Natural killer cell (primary cell): Measurements from ENCODE around the gene FIGNL2. TPM values are rescaled to one million over a fixed set of nuclear protein-coding genes. Genes with fewer than 3 reads are reported as not detected.
"Not testable (repeated sequence)": the region's sequence is repeated elsewhere in the genome, so short reads cannot be mapped to it uniquely, and the experiment has no call there.

ENCODE experiments used
- ATAC-seq, 3 donors: fragments of 150-1000 bp in 2 of 3; fragments of 200-7000 bp in 1 of 3; cut with Tn5 transposase; 1 replicate in 1 of 3; 2 replicates in 2 of 3; pipeline ENCODE4 v1.10.0; 2021; ENCODE audit warnings: mild to moderate bottlenecking in 2 of 3, moderate library complexity in 2 of 3
- DNase-seq, 2 donors: peaks; one replicate each; pipeline versions ENCODE4 v3.0.0 to v3.0.0-alpha.2; 2013 to 2021; ENCODE audit warnings: mixed read lengths in 1 of 2
- H3K27ac ChIP-seq: one replicate; pipeline ENCODE4 v1.5.1; 2013; ENCODE audit warnings: mild to moderate bottlenecking, low read length
- H3K27me3 ChIP-seq: one replicate; pipeline ENCODE4 v1.6.1; 2013; ENCODE audit warnings: low read length; ENCODE audit not compliant: control insufficient read depth, insufficient read depth
- H3K36me3 ChIP-seq: one replicate; pipeline ENCODE4 v1.6.1; 2013; ENCODE audit warnings: low read length; ENCODE audit not compliant: control insufficient read depth, insufficient read depth
- H3K4me1 ChIP-seq: one replicate; pipeline ENCODE4 v1.6.1; 2013; ENCODE audit warnings: low read length; ENCODE audit not compliant: control insufficient read depth, insufficient read depth
- H3K4me3 ChIP-seq: one replicate; pipeline ENCODE4 v1.5.1; 2013; ENCODE audit warnings: low read length
- H3K9me3 ChIP-seq: one replicate; pipeline ENCODE4 v1.6.1; 2013; ENCODE audit warnings: low read length; ENCODE audit not compliant: control insufficient read depth, insufficient read depth
- H3K27ac Mint-ChIP-seq, 2 donors: one replicate each; pipeline ENCODE4 v1.8.0; 2022; ENCODE audit warnings: mild to moderate bottlenecking in 2 of 2, mixed read lengths in 2 of 2, moderate library complexity in 1 of 2
- H3K27me3 Mint-ChIP-seq, 2 donors: one replicate each; pipeline ENCODE4 v1.8.0; 2022; ENCODE audit warnings: low read depth in 2 of 2, mixed read lengths in 2 of 2
- H3K36me3 Mint-ChIP-seq: one replicate; pipeline ENCODE4 v1.8.0; 2022; ENCODE audit warnings: mixed read lengths
- H3K4me1 Mint-ChIP-seq, 2 donors: one replicate each; pipeline ENCODE4 v1.8.0; 2022; ENCODE audit warnings: mixed read lengths in 2 of 2
- H3K4me3 Mint-ChIP-seq: one replicate; pipeline ENCODE4 v1.8.0; 2022; ENCODE audit warnings: mild to moderate bottlenecking, moderate library complexity, mixed read lengths
- H3K9me3 Mint-ChIP-seq, 2 donors: one replicate each; pipeline ENCODE4 v1.8.0; 2022; ENCODE audit warnings: mixed read lengths in 2 of 2
- CTCF ChIP-seq: fragments of 200-600 bp; IDR thresholded peaks from one replicate; pipeline ENCODE4 v1.8.0; 2022; ENCODE audit warnings: antibody characterized with exemption
- WGBS: methylation state at CpG from one replicate; pipeline ENCODE4 v1.1.7; 2013; ENCODE audit warnings: missing lambda C conversion rate; ENCODE audit not compliant: insufficient coverage; 5-methylcytosine and 5-hydroxymethylcytosine counted together
- intact Hi-C: fragments of 100-400 bp; cut with micrococcal nuclease; formaldehyde crosslinking; loops from one replicate; pipeline ENCODE4 v1.14.2; 2022
- total RNA-seq, 4 donors: library from RNA; stranded (reverse); fragments of 120-200 nt in 1 of 4; gene quantifications; one replicate each; pipeline versions ENCODE4 v1.2.3 to v1.2.4, GENCODE V29; 2013 to 2022

Gene FIGNL2
- total RNA-seq, 3 donors from 2014 or later (not counting 1 experiment from before 2014, with no cell fraction given) = 1.4 to 1.6 (median 1.5) TPM

GRCh38 chr12:51806896-51807295 is 41.6 kb downstream of the FIGNL2 start:
- intact Hi-C loops = no loop called here
- no peak overlapping the region for H3K4me3 Mint-ChIP-seq
- DNase-seq (no peak), ATAC-seq (no peak)
- H3K4me1 Mint-ChIP-seq = no peaks in the 10 kb centered on the region
- no peaks in the 10 kb centered on the region for H3K9me3 Mint-ChIP-seq
- H3K27me3 Mint-ChIP-seq = peaks cover 9 to 11% of the 10 kb centered on the region in 2 donors
- Histone ChIP-seq H3K4me3 (no peak overlapping the region), H3K27me3 (no peaks in the 10 kb centered on the region), H3K36me3 (no peaks in the 10 kb centered on the region), H3K9me3 (no peaks in the 10 kb centered on the region), H3K27ac (no peak overlapping the region), H3K4me1 (no peaks in the 10 kb centered on the region)
- 93% methylated on average over 16 of the region's 16 CpGs for WGBS
- no peak for TF ChIP-seq CTCF
- no peaks in the 10 kb centered on the region for H3K36me3 Mint-ChIP-seq
- H3K27ac Mint-ChIP-seq = no peak overlapping the region

GRCh38 chr12:51801027-51801426 is 47.5 kb downstream of the FIGNL2 start:
- H3K36me3 Mint-ChIP-seq = no peaks in the 10 kb centered on the region
- H3K27me3 Mint-ChIP-seq = no peaks in the 10 kb centered on the region
- TF ChIP-seq CTCF = no peak
- no peaks in the 10 kb centered on the region for H3K27me3 ChIP-seq
- no peaks in the 10 kb centered on the region for H3K4me1 ChIP-seq
- no peak overlapping the region for H3K27ac Mint-ChIP-seq
- H3K9me3 ChIP-seq = no peaks in the 10 kb centered on the region
- DNase-seq (no peak), ATAC-seq (no peak)
- no peaks in the 10 kb centered on the region for H3K36me3 ChIP-seq
- no peak overlapping the region for H3K27ac ChIP-seq
- H3K4me1 Mint-ChIP-seq = no peaks in the 10 kb centered on the region
- no peak overlapping the region for H3K4me3 Mint-ChIP-seq
- H3K4me3 ChIP-seq = no peak overlapping the region
- H3K9me3 Mint-ChIP-seq = no peaks in the 10 kb centered on the region
- WGBS = 94% methylated on average over 1 of the region's 1 CpG
- intact Hi-C loops = no loop called here

- H3K4me1 Mint-ChIP-seq = no peaks in the 10 kb centered on the region
- WGBS = 83% methylated on average over 1 of the region's 1 CpG
- intact Hi-C loops = no loop called here
- ATAC-seq = no peak
- Histone ChIP-seq H3K9me3 (no peaks in the 10 kb centered on the region), H3K4me3 (no peak overlapping the region), H3K27ac (no peak overlapping the region), H3K36me3 (no peaks in the 10 kb centered on the region), H3K4me1 (no peaks in the 10 kb centered on the region), H3K27me3 (no peaks in the 10 kb centered on the region)
- no peak overlapping the region for H3K4me3 Mint-ChIP-seq
- no peak overlapping the region for H3K27ac Mint-ChIP-seq
- no peak for TF ChIP-seq CTCF
- no peaks in the 10 kb centered on the region for H3K9me3 Mint-ChIP-seq
- DNase-seq = no peak
- no peaks in the 10 kb centered on the region for H3K36me3 Mint-ChIP-seq
- H3K27me3 Mint-ChIP-seq = no peaks in the 10 kb centered on the region
Measured at GRCh38 chr12:51798501-51798900, 50.0 kb downstream of the FIGNL2 start.

GRCh38 chr12:51798051-51798450 is 50.5 kb downstream of the FIGNL2 start:
- H3K9me3 ChIP-seq, intact Hi-C loops, H3K27ac ChIP-seq, H3K27me3 Mint-ChIP-seq, H3K4me1 ChIP-seq, H3K4me1 Mint-ChIP-seq, H3K4me3 ChIP-seq, H3K27me3 ChIP-seq, ATAC-seq, H3K36me3 Mint-ChIP-seq, H3K36me3 ChIP-seq, H3K4me3 Mint-ChIP-seq, DNase-seq, H3K9me3 Mint-ChIP-seq, H3K27ac Mint-ChIP-seq: not testable (repeated sequence)
- WGBS = 97% methylated on average over 4 of the region's 4 CpGs
